Coronary artery (tissue), 2 donors: ENCODE results near the gene TMEM200A.

Experiments used
- DNase-seq: peaks from one replicate; pipeline ENCODE4 v3.0.0-alpha.2; 2017; ENCODE audit warnings: low spot score
- H3K27ac ChIP-seq, 2 donors: fragments of 200-600 bp; sonication (generic); one replicate each; pipeline ENCODE4 v1.5.1; 2016 to 2019
- H3K4me3 ChIP-seq: fragments of 200-600 bp; sonication (generic); 2 replicates; pipeline ENCODE4 v1.5.1; 2016; ENCODE audit warnings: mild to moderate bottlenecking, moderate library complexity
- CTCF ChIP-seq: fragments of 200-600 bp; sonication (generic); IDR thresholded peaks from one replicate; pipeline ENCODE4 v1.5.1; 2019; ENCODE audit warnings: antibody characterized with exemption

TMEM200A gene

GRCh38 chr6:130459316-130459715, 93.5 kb downstream of the TMEM200A start:
- H3K27ac ChIP-seq = no peak overlapping the region
- TF ChIP-seq CTCF = no peak
- no peak overlapping the region for H3K4me3 ChIP-seq
- DNase-seq = no peak

- DNase-seq = no peak
- Histone ChIP-seq H3K27ac (no peak overlapping the region), H3K4me3 (no peak overlapping the region)
- no peak for TF ChIP-seq CTCF
These were observed 95.1 kb downstream of the TMEM200A start for GRCh38 chr6:130460934-130461333.

GRCh38 chr6:130466052-130466747, 100.4 kb downstream of the TMEM200A start:
- no peak for TF ChIP-seq CTCF
- no peak overlapping the region for H3K4me3 ChIP-seq
- DNase-seq = no peak
- no peak overlapping the region for H3K27ac ChIP-seq

GRCh38 chr6:130466748-130467061, 100.9 kb downstream of the TMEM200A start:
- no peak for DNase-seq
- TF ChIP-seq CTCF = no peak
- Histone ChIP-seq H3K27ac (no peak overlapping the region), H3K4me3 (no peak overlapping the region)

GRCh38 chr6:130467146-130468050, 101.6 kb downstream of the TMEM200A start:
- no peak for TF ChIP-seq CTCF
- DNase-seq = no peak
- Histone ChIP-seq H3K4me3 (no peak overlapping the region), H3K27ac (no peak overlapping the region)

- DNase-seq = no peak
- H3K4me3 ChIP-seq = no peak overlapping the region
- no peak for TF ChIP-seq CTCF
- H3K27ac ChIP-seq = no peak overlapping the region
These were observed 104.9 kb downstream of the TMEM200A start for GRCh38 chr6:130470766-130471165.

GRCh38 chr6:130473886-130474285, 108.1 kb downstream of the TMEM200A start:
- Histone ChIP-seq H3K4me3 (no peak overlapping the region), H3K27ac (no peak overlapping the region)
- TF ChIP-seq CTCF = no peak
- no peak for DNase-seq
